Measurements from ENCODE around the gene WDR33.

DNA sequence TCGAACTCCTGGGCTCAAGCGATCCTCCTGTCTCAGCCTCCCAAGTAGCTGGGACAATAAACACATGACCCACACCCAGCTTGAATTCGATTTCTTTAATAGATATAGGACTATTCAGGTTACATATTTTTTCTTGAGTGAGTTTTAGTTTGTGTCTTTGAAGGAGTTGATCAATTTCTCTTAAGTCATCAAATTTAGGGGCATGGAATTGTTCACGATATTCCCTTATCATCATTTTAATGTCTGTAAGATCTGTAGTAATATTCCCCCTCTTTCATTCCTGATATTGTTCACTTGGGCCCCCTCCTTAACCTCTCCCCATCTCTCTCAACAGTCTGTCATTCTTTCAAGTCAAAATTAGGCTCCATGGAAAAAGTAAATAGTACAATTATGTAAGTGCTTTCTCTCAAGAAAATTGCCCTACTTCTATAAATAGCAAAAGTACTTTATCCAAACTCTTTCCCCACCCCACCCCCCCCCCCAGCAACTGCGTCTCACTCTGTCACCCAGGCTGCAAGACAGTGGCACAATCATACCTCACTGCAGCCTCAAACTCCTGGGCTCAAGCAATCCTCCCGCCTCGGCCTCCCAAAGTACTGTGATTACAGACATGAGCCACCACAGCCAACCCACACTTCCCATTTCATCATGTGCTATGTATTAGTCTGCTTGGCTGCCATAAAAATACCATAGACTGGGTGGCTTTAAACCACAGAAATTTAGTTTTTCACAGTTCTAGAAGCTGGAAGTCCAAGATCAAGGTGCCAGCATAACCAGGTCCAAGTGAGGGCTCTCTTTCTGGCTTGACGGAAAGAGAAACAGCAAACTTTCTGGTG, 20.1 kb downstream of the WDR33 start:
- TF ChIP-seq, protein P1, sequence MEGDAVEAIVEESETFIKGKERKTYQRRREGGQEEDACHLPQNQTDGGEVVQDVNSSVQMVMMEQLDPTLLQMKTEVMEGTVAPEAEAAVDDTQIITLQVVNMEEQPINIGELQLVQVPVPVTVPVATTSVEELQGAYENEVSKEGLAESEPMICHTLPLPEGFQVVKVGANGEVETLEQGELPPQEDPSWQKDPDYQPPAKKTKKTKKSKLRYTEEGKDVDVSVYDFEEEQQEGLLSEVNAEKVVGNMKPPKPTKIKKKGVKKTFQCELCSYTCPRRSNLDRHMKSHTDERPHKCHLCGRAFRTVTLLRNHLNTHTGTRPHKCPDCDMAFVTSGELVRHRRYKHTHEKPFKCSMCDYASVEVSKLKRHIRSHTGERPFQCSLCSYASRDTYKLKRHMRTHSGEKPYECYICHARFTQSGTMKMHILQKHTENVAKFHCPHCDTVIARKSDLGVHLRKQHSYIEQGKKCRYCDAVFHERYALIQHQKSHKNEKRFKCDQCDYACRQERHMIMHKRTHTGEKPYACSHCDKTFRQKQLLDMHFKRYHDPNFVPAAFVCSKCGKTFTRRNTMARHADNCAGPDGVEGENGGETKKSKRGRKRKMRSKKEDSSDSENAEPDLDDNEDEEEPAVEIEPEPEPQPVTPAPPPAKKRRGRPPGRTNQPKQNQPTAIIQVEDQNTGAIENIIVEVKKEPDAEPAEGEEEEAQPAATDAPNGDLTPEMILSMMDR (IDR thresholded peaks at IDR 0.05), result no peak
- TF ChIP-seq POLR2A (IDR thresholded peaks at IDR 0.05), result no peak
